Activated T-cell treated with anti-CD3 and anti-CD28 coated beads, Interleukin-2, amount 50 U/mL, for 72 hours (primary cell): Measurements from ENCODE around the gene KRTAP10-3. TPM values are rescaled to one million over a fixed set of nuclear protein-coding genes. Genes with fewer than 3 reads are reported as not detected.
A peak's percentile ranks its signal among the peaks of the same experiment; 100 is the strongest.

ENCODE experiments used
- ATAC-seq, 2 donors: fragments of 150-1000 bp; cut with Tn5 transposase; replicated peaks in 1 of 2; 2 replicates each; pipeline ENCODE4 v1.10.0; 2021; ENCODE audit warnings: moderate library complexity in 2 of 2, mild to moderate bottlenecking in 1 of 2
- DNase-seq, 2 donors: peaks; one replicate each; pipeline ENCODE4 v3.0.0; 2021 to 2022; ENCODE audit warnings: mixed read lengths in 1 of 2
- H3K27ac Mint-ChIP-seq: one replicate; pipeline ENCODE4 v1.8.0; 2022; ENCODE audit warnings: mild to moderate bottlenecking, moderate library complexity, mixed read lengths
- H3K27me3 Mint-ChIP-seq: one replicate; pipeline ENCODE4 v1.8.0; 2022; ENCODE audit warnings: low read depth, mixed read lengths
- H3K36me3 Mint-ChIP-seq, 2 donors: one replicate each; pipeline ENCODE4 v1.8.0; 2022; ENCODE audit warnings: mixed read lengths in 2 of 2, mild to moderate bottlenecking in 1 of 2; ENCODE audit not compliant: insufficient read depth in 2 of 2
- H3K4me1 Mint-ChIP-seq: one replicate; pipeline ENCODE4 v1.8.0; 2022; ENCODE audit warnings: low read depth, mixed read lengths
- H3K4me3 Mint-ChIP-seq, 2 donors: one replicate each; pipeline ENCODE4 v1.8.0; 2022; ENCODE audit warnings: mild to moderate bottlenecking in 2 of 2, mixed read lengths in 2 of 2, moderate library complexity in 2 of 2
- H3K9me3 Mint-ChIP-seq, 2 donors: one replicate each; pipeline ENCODE4 v1.8.0; 2022; ENCODE audit warnings: mixed read lengths in 2 of 2
- total RNA-seq, 2 donors: library from RNA; stranded (reverse); gene quantifications; one replicate each; pipeline ENCODE4 v1.2.3, GENCODE V29; 2022

KRTAP10-3 gene
- total RNA-seq, 2 donors from 2014 or later: not detected

GRCh38 chr21:44531606-44532564 lies 26.7 kb downstream of the KRTAP10-3 start:
- DNase-seq: no peak
- H3K36me3 Mint-ChIP-seq: no peaks in the 10 kb centered on the region

GRCh38 chr21:44530903-44531605 lies 27.5 kb downstream of the KRTAP10-3 start:
- no peaks in the 10 kb centered on the region for H3K9me3 Mint-ChIP-seq
- no peaks in the 10 kb centered on the region for H3K36me3 Mint-ChIP-seq
- no peaks in the 10 kb centered on the region for H3K27me3 Mint-ChIP-seq
- ATAC-seq: no peak
- H3K27ac Mint-ChIP-seq: no peak overlapping the region
- H3K4me1 Mint-ChIP-seq: no peaks in the 10 kb centered on the region
- no peak overlapping the region for H3K4me3 Mint-ChIP-seq
- DNase-seq: no peak

More at GRCh38 chr21:44531606-44532564, 26.7 kb downstream of the KRTAP10-3 start:
- ATAC-seq: no peak
- no peak overlapping the region for H3K4me3 Mint-ChIP-seq
- H3K27me3 Mint-ChIP-seq: no peaks in the 10 kb centered on the region
- H3K27ac Mint-ChIP-seq: no peak overlapping the region
- H3K9me3 Mint-ChIP-seq: no peaks in the 10 kb centered on the region
- no peaks in the 10 kb centered on the region for H3K4me1 Mint-ChIP-seq

DNA sequence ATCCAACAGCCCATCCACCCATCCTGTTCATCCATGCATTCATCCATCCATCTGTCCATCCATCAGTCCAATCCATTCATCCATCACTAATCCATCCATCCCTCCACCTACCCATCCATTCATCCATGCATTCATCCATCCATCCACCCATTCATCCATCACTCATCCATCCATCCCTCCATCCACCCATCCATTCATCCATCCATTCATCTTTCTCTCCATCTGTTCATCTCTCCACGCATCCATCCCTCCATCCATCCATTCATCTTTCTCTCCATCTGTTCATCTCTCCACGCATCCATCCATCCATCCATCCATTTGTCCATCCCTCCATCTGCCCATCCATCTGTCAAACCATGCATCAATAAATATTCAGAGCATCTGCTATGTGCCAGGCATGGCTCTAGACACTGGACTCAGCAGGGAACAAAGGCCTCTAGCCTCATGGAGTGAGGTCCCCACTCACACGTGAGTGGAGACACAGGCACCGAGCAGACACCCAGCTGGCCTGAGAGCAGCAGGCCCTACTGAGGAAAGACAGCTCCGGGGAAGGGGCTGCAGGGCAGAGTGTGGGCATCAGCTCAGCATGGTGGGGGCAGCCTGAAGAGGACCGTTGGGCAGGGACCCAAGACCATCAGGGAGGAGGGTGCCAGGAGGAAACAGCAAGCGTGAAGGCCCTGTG lies 28.2 kb downstream of the KRTAP10-3 start:
- no peaks in the 10 kb centered on the region for H3K27me3 Mint-ChIP-seq
- peak overlapping the region; percentile 7 for H3K27ac Mint-ChIP-seq
- no peaks in the 10 kb centered on the region for H3K36me3 Mint-ChIP-seq
- no peaks in the 10 kb centered on the region for H3K4me1 Mint-ChIP-seq
- H3K9me3 Mint-ChIP-seq: no peaks in the 10 kb centered on the region
- no peak overlapping the region for H3K4me3 Mint-ChIP-seq
- no peak for ATAC-seq
- no peak for DNase-seq

DNA sequence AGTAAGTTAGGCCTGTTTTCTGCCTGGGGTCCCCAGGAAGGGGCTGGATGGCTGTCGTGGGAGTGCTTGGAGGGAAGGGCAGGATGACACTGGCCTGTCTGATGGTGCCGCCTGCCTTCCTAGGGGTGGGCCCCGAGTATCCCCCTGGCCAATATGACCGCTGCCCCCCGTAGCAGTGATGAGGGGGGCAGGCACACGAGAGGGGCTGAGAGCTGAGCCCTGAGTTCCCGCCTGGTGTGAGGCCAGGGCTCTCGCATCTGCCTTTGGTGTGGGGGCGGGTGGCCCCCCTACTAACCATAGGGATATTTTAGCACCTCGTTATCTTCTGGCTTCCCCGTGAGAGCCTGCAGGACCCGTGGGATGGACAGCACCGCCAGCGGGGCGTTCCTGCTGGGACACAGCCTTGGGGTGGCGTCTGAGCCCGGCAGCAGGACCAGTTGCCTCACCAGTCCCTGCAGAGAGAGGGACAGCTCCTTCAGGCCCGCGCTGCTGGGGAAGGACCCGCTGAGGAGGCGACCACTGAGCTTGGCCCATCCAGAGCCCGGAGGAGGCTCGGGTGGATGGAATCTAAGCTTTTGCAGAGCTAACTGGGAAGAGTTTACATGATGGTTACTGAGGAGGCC lies 29.0 kb downstream of the KRTAP10-3 start:
- H3K4me3 Mint-ChIP-seq: no peak overlapping the region
- no peaks in the 10 kb centered on the region for H3K4me1 Mint-ChIP-seq
- ATAC-seq (no peak), DNase-seq (no peak)
- H3K36me3 Mint-ChIP-seq: no peaks in the 10 kb centered on the region
- peak overlapping the region; percentile 7 for H3K27ac Mint-ChIP-seq
- H3K9me3 Mint-ChIP-seq: no peaks in the 10 kb centered on the region
- no peaks in the 10 kb centered on the region for H3K27me3 Mint-ChIP-seq

GRCh38 chr21:44529011-44529421 lies 29.6 kb downstream of the KRTAP10-3 start:
- ATAC-seq (no peak), DNase-seq (no peak)
- Mint-ChIP-seq H3K9me3 (no peaks in the 10 kb centered on the region), H3K27me3 (no peaks in the 10 kb centered on the region), H3K4me3 (no peak overlapping the region), H3K4me1 (no peaks in the 10 kb centered on the region), H3K36me3 (no peaks in the 10 kb centered on the region), H3K27ac (no peak overlapping the region)

DNA sequence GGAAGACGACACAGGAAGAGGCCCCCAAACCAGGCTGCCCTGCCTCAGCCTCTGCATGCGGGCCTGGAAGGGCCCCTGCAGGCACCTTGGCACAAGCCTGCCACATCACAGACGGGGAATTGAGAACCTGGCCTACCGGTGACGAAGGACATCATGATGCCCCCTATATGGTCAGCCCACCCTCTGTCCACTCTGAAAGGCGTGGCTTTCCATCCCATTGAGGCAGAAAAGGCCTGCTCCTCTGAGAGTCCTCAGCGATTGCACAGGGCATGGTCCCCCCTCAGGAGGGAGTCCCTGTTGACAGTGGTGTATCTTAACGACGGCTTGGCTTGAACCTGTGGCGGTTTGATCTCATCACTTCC lies 30.0 kb downstream of the KRTAP10-3 start:
- DNase-seq: no peak
- no peak overlapping the region for H3K27ac Mint-ChIP-seq

DNA sequence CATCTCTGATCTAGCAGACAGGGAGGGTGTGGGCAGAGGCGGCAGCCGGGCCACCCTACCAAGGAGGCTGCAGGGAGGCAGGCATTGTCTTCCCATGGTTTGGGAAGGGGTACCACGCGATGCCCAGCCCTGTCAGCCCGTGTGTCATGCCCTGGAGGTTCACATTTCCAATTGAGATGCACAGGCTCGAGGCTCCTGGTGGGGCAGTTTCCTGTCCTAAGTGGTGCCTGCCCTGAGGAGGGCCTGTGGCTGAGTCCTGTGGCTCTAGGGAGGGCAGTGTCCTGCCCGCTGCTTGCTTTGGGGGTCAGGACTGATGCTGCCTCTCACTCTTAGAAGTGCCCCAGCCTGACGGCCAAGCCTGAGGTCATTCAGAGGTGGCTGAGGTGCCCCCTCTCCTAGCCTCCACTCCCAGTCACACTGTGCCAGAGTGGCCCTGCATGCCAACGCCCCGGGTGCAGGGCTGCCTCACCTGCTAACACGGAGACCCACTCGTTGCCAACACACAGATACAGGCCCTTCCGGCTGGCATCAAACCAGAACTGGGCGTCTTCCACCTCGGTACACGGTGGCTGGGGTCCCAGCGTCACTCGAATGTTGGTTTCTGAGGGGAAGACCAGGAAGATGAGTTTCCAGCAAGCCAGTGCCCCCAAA lies 30.5 kb downstream of the KRTAP10-3 start:
- no peak for DNase-seq
- H3K4me1 Mint-ChIP-seq: no peaks in the 10 kb centered on the region
- ATAC-seq: no peak
- H3K27ac Mint-ChIP-seq: no peak overlapping the region
- no peaks in the 10 kb centered on the region for H3K27me3 Mint-ChIP-seq
- no peaks in the 10 kb centered on the region for H3K36me3 Mint-ChIP-seq
- no peak overlapping the region for H3K4me3 Mint-ChIP-seq
- H3K9me3 Mint-ChIP-seq: no peaks in the 10 kb centered on the region

More for the DNA sequence above, 30.0 kb downstream of the KRTAP10-3 start:
- Mint-ChIP-seq H3K27me3 (no peaks in the 10 kb centered on the region), H3K4me1 (no peaks in the 10 kb centered on the region), H3K36me3 (no peaks in the 10 kb centered on the region), H3K9me3 (no peaks in the 10 kb centered on the region), H3K4me3 (no peak overlapping the region)
- no peak for ATAC-seq

DNA sequence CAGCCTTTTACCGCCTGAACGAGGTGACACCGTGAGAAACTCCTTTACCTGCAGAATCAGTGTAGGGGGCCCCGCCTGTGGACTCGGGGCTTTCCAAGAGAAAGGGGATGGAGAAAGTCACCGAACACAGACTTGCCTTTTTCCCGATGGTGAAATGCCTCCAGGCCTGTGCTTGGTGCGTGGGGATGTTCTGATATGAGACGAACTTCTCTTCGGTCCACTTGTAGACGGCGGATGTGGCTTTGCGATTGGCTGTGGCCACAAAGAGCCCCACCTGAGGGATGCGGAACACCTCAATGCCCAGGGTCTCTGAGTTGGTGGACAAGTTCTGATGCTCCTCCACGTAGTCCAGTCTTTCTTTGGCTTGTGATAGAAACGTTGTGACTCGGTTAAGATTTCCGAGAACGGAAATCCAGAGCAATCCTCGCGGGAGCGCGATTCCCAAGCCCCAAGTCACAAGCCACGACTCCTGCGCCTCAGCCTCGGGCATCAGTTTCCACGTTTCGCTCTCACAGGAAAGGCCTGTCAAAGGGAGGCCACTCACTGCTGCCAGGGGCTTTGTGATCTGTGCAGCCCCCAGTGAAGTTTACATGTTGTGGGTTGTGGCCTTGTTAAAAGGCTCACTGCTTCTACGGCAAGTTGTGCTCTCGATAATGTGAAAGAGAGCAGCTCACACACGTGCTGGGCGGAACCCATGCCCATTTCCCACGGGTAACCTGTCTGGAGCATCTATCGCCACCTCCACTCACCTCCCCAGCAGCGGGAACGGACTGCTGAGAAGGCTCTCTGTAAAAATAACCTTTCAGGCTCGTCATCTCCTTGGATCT lies 31.2 kb downstream of the KRTAP10-3 start:
- Mint-ChIP-seq H3K4me1 (no peaks in the 10 kb centered on the region), H3K4me3 (no peak overlapping the region), H3K9me3 (no peaks in the 10 kb centered on the region), H3K27me3 (no peaks in the 10 kb centered on the region), H3K36me3 (no peaks in the 10 kb centered on the region), H3K27ac (no peak overlapping the region)
- ATAC-seq: no peak
- DNase-seq: no peak

DNA sequence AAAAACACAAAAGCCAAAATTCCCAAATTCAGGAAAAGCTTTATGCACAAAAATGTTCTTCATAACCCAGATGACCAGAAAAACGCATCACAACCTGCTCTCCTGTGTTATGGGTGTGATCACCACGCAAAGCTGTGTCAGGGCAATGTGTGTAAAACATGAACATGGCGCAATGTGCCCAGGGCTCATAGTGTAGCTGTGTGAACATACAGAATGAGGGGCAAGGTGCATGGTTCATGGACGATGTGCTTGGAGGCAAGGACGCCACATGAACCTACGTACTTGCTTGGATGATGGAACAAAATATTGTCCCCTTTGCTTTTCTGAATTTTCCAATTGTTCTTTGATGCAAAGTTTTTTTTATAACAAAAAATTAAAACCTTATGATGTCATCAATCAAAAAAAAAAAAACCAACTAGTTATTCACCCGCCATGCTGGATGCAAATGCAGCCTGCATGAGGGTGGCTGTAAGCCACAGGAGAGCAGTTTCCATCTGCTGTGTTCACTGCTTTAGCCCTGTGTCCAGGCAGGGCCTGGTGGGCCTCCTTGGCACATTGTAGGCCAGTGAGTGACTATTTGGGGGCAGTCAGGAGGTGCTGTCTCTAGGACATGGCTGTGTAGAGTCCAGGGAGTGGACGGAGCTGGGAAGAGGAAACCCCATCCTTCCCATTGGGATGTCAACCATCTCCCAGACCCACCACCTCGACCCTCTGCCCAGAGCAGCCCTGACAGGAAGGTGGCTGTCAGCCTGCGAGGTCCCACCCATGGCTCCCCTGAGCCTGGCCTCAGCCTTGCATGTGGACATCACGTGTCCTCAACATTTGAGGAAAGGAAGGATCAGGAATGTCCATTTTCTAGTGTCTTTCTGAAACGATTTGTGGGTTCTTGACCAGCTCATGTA lies 32.2 kb downstream of the KRTAP10-3 start:
- H3K9me3 Mint-ChIP-seq: no peaks in the 10 kb centered on the region
- DNase-seq: no peak

DNA sequence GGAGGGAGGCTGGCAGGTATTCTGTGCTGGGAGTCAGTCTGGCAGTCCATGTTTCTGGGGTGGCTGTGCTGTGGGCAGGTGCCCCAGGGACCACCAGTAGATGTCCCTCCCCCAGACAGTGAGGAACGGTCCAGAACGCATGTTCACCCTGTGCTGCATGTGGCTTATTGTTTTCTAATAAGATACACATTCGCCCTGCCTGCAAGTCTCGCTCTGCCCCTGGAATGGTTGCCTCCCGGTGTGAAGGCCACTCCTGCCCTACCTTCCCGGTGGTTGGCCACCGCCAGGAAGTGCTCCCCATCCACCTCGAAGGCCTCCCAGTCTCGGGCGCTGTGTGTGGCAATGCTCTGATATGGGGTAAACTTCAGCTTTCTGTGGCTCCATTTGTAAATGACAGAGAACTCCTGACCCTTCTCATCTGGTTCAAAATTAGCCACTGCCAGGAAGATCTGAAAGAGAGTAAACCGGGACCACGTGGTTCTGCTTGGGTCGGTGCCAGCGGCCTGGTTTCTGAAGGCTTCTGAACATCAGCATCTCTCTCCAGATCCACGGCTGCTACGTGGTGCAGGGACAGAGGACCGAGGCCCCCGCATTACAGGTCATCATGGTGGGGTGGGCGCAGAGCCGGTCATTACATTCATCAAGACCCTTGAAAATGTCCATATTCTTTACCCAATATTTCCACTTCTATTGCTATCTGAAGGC lies 33.1 kb downstream of the KRTAP10-3 start:
- Mint-ChIP-seq H3K27me3 (no peaks in the 10 kb centered on the region), H3K36me3 (no peaks in the 10 kb centered on the region), H3K27ac (no peak overlapping the region), H3K4me1 (no peaks in the 10 kb centered on the region), H3K9me3 (no peaks in the 10 kb centered on the region), H3K4me3 (no peak overlapping the region)
- ATAC-seq (no peak), DNase-seq (no peak)

More for the DNA sequence above, 32.2 kb downstream of the KRTAP10-3 start:
- H3K4me3 Mint-ChIP-seq: no peak overlapping the region
- no peaks in the 10 kb centered on the region for H3K27me3 Mint-ChIP-seq
- ATAC-seq: no peak
- H3K36me3 Mint-ChIP-seq: no peaks in the 10 kb centered on the region
- no peak overlapping the region for H3K27ac Mint-ChIP-seq
- H3K4me1 Mint-ChIP-seq: no peaks in the 10 kb centered on the region
